ENCODE data around the gene C17orf50.

The C17orf50 gene

DNA sequence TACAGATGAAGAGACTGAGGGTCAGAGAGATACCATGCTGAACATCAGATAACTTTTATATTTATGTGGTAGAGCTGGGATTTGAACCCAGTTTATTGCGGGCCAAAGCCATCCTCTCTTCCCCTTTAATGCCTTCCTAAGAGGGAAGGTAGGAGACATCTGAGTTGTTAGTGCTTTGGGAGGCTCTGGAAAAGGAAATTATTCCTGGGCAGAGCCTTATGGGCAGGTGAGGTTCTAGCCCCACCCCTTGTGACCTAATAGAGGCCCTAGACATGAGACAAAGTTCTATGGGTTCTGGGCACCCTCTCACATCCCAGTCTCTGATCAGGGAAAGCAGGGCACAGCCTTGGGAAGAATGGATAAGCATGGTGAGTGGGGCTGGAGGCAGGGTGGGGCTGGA lies at the start of gene C17orf50:
C17orf50 (plus strand) TSS at position 301 of the 400 bp plus-strand sequence; CDS start at position 356, 55 bp downstream.
- DNase-seq (ENCODE audit: low read depth) = no peak

DNA sequence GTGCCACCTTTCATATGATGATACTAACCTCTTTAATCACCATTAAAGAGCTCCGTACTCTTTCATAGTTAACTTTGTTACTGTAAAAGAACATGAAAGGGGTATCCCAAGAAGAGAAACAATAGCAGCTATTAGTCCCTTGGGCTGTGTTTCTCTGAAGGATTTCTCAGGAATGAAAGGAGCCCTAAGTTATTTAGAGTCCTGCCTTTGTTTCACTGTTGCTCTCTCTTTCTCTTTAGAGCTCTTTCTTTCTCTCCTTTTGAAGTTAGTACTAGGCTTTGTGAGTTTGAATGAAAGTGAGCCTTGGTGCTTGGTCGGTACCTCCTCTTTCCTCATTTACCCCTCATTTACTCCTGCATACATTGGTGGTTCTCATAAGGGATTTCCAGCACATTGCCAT lies 49.7 kb upstream of the C17orf50 start:
- no peak for DNase-seq (ENCODE audit: low read depth)

- DNase-seq (ENCODE audit: low read depth) = no peak
Observed at GRCh38 chr17:35713069-35713728, 47.5 kb upstream of the C17orf50 start.

GRCh38 chr17:35714988-35715387 lies 45.7 kb upstream of the C17orf50 start:
- no peak for DNase-seq (ENCODE audit: low read depth)

DNA sequence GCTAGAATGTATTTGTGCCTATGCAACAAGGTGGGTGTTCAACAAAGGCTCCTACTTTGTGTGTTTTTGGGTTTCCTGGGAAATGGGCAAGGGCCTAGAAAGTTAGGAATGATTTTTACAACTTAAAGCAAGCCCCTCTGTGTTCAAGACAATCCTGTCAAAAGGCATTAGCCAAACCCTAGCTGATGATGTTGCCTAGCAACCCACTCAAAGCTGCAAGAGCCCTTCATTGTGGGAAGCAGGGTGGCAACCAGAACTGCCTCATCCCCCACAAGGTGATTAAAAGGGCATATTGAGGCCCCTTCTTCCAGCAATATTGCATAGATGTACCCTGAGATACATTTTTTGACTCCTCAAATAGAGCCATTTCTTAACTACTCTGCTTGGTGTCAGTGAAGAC lies 45.3 kb upstream of the C17orf50 start:
- DNase-seq (ENCODE audit: low read depth) = no peak

GRCh38 chr17:35716173-35716572 lies 44.5 kb upstream of the C17orf50 start:
- no peak for DNase-seq (ENCODE audit: low read depth)

DNA sequence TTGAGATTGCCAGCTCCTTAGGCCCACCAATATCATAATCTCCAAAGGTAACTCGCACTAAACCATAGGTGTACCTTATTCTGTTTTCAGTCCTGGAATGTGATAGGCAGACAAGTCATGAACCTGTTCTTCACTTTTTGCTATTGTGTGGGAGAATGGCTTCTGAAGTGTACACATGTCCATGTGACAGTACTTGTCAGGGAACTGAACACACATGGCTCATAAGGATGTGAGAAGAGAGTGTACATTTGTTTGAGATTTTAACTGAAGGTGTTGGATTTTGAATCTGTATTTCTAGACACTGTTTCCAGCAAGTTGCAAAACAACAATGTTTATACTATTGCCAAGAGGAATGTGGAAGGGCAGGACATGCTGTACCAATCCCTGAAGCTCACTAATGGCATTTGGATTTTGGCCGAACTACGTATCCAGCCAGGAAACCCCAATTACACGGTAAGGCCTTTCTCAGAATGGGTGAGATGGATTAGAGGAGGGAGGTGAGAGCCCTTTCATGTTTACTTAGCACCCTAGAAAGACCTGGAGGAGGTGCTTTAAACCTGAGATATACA lies 43.7 kb upstream of the C17orf50 start:
- DNase-seq (ENCODE audit: low read depth) = no peak

GRCh38 chr17:35717475-35717874 lies 43.2 kb upstream of the C17orf50 start:
- DNase-seq (ENCODE audit: low read depth) = no peak

DNA sequence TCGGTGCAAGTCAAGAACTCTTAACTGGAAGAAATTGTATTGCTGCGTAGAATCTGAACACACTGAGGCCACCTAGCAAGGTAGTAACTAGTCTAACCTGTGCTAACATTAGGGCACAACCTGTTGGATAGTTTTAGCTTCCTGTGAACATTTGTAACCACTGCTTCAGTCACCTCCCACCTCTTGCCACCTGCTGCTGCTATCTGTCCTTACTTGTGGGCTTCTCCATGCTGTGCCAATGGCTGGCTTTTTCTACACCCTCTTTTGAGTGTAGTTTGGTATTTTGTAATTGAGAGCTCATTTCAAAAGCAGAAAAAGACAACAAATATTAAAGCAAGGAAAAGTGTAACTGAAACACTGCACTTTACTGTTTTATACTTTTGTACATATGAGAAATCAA lies 37.0 kb upstream of the C17orf50 start:
- no peak for DNase-seq (ENCODE audit: low read depth)

DNA sequence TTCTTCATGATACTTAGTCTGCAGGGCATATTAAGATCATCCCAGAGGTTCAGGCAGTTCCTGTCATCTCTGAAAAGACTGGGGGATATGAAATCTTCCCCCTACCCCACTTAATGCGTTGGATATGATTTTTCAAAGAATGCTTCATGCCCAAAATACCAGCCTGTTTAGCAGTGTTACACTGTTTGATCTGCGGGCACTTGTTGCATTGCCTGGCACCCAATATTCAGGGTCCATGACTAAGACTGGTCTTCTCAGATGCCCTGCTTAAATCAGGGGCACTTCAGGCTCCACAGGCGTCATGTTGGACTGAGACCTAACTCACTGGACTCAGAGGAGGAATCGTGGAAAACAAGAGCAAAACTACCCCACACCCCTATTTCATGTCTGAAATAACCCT lies 35.6 kb upstream of the C17orf50 start:
- no peak for DNase-seq (ENCODE audit: low read depth)

GRCh38 chr17:35725802-35726126 lies 34.9 kb upstream of the C17orf50 start:
- DNase-seq (ENCODE audit: low read depth) = no peak

DNA sequence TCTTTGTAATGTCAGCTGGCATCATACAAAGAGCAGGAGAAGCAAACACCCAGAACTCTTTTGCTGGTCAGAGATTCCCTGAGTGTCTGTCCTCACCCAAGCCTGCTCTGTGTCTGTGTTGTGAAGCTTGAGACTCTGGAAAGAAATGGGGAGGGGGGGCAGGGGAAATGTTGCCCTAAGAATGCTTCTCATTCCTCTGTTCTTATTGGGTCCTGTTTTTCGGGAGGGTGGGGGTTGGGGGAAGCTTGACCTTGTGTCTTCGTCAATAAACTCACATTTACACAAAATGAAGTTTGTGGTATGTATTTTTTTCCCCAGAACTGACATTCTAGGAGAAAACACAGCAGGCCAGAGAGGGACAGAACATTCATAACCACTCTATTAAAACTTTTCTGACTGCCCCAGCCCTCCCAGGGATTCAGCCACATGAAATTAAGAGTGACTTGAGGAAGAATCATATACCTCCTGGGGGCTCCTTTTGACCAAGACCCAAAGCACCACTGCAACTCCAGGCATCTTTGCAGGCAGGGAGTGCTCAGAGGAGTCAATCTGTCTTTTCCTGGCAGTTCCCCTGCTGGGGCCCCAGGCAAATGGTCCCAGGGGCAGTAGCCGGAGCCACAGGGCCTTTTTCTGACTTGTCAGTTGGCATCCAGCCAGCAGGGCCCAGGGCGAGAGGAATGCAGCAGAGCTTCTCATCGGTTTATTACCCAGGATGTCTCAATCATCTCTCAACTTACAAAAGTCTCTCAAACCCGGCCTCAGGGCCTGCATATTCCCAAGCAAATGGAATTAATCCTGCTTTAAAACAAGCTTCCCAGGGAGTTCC lies 34.3 kb upstream of the C17orf50 start:
- no peak for DNase-seq (ENCODE audit: low read depth)

DNA sequence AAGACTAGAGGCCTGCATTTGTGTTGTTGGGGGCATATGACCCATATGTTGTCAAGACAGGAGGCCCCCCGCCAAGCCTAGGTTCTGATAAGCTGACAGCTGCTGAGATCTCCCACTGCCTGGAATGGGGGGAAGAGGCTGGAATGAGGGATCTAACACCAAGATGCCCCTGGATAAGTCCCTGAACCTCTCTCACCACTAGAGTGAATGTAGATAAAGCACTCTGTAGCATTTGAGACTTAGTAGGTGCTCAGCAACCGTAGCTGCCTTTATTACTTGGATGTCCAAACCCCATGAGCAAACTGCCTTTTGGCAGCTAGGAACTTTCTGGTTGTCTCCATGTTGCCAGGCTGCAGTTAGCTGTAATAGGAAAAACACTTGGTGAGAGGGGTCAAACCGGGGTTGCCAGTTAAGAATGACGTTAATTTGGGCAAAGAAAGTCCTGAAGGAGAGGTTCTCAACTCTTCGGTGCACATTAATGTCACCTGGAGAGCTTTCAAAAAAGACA lies 33.7 kb upstream of the C17orf50 start:
- no peak for DNase-seq (ENCODE audit: low read depth)

GRCh38 chr17:35727635-35728034 lies 33.1 kb upstream of the C17orf50 start:
- no peak for DNase-seq (ENCODE audit: low read depth)

- DNase-seq (ENCODE audit: low read depth) = no peak
Observed at GRCh38 chr17:35728551-35728950, 32.1 kb upstream of the C17orf50 start.

DNA sequence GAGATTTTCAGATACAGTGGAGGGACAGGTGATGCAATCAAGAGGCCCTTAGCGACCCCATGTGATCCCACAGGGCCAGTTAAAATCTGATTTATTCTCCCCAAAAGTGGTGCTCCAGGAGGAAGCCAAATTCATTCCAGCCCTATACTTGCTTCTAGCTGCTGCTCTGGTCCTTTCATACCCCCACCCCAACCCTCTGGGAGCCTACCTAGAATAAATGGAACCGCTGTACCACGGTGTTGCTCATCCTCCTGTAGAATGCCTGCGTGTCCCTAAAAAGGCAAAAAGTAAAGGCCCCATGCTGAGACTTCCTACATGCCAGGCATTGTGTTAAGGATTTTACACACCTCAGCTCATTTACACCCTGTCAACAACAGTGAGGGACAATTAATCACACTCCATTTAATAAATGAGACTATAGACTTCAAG lies 31.3 kb upstream of the C17orf50 start:
- no peak for DNase-seq (ENCODE audit: low read depth)

- no peak for DNase-seq (ENCODE audit: low read depth)
Observed at GRCh38 chr17:35730400-35731005, 30.2 kb upstream of the C17orf50 start.

DNA sequence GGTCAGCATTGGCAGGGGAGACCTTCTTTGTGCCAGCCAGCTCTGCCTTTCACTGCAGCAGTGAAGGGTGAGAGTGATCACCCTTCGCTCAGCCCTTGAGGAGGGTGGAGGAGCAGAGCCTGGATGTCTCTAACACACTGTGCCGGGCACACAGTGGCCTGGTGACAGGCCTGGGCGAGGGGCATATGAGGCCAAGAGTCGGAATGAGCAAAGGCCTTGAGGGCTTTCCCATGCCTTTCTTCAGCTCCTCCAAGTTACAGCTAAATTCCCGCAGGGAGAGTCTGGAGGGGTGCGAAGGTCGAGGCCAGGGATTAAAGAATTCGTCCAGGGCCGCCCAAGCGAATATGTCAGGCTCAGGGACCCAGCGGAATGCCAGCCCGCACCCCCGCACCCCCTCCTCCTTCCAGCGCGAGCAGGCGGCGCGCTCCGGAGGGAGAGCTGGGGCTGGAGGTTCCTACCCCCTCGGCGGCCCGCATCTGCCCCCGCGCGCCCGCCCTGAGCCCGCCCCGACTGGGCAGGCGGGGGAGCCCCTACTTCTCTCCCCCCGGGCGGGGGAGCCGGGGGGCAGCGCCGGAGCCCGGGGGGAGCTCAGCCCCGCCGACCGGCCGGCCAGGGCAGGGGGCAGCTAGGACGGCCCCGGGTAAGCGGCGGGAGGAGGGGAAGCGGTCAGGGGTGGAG lies 29.3 kb upstream of the C17orf50 start, which contains the start of gene RASL10B:
RASL10B (plus strand) TSS at position 401 of the 678 bp plus-strand sequence. CDS start 3,546 bp downstream, outside the sequence.
- peak; percentile 32 for DNase-seq (ENCODE audit: low read depth)

GRCh38 chr17:35731917-35732805 lies 28.5 kb upstream of the C17orf50 start:
- no peak for DNase-seq (ENCODE audit: low read depth)

DNA sequence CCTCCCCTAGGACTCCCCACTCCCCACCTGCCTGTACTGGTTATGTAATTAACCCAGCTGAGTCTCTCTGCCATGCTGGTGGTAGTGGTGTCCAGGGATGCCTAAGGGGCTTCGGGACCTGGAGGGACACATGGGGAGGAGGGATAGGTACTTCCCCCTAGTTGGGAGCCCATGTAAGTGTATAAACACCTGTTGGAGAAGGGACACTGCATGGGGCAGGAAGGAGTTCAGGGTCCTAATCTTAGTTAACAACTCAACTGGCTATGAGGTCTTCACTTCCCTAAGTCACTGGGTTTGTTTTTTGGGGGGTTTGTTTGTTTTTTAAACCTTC lies 27.9 kb upstream of the C17orf50 start:
- DNase-seq (ENCODE audit: low read depth) = no peak

- no peak for DNase-seq (ENCODE audit: low read depth)
Observed at GRCh38 chr17:35733366-35733765, 27.3 kb upstream of the C17orf50 start.
